HG02884 (cell line): ENCODE data around the gene SBK1.
"Not testable (repeated sequence)": the region's sequence is repeated elsewhere in the genome, so short reads cannot be mapped to it uniquely, and the experiment has no call there.

Experiments
- ATAC-seq: cut with Tn5 transposase; IDR thresholded peaks from one replicate; pipeline ENCODE4 v1.9.1; 2021; ENCODE audit warnings: mild to moderate bottlenecking, moderate library complexity; ENCODE audit not compliant: unreplicated experiment

SBK1 gene

GRCh38 chr16:28330232-28330631 lies 37.9 kb downstream of the SBK1 start:
- not testable (repeated sequence) for ATAC-seq

- not testable (repeated sequence) for ATAC-seq
These were observed 38.7 kb downstream of the SBK1 start for GRCh38 chr16:28330981-28331380.

- ATAC-seq = not testable (repeated sequence)
These were observed 40.3 kb downstream of the SBK1 start for GRCh38 chr16:28332632-28333031.

GRCh38 chr16:28335678-28336077 lies 43.4 kb downstream of the SBK1 start:
- ATAC-seq = not testable (repeated sequence)

GRCh38 chr16:28336940-28337710 lies 44.8 kb downstream of the SBK1 start:
- ATAC-seq = not testable (repeated sequence)

GRCh38 chr16:28338230-28338629 lies 45.9 kb downstream of the SBK1 start:
- not testable (repeated sequence) for ATAC-seq

- not testable (repeated sequence) for ATAC-seq
These were observed 70.3 kb downstream of the SBK1 start for GRCh38 chr16:28362600-28362999.

GRCh38 chr16:28363408-28363807 lies 71.1 kb downstream of the SBK1 start, which contains the start of gene NPIPB6:
NPIPB6 (minus strand) TSS chr16:28363508; CDS start chr16:28362822, 686 bp downstream.
- ATAC-seq = not testable (repeated sequence)

- peak; percentile 82 for ATAC-seq
These were observed 72.2 kb downstream of the SBK1 start for GRCh38 chr16:28364268-28365173.

- not testable (repeated sequence) for ATAC-seq
These were observed 75.6 kb downstream of the SBK1 start for GRCh38 chr16:28367926-28368325.
